Neural cell (in vitro differentiated cells): Measurements from ENCODE around the gene RAE1. TPM values are rescaled to one million over a fixed set of nuclear protein-coding genes. Genes with fewer than 3 reads are reported as not detected.

Experiments
- H2AFZ ChIP-seq: fragments of 200-600, 300-800 bp; sonication (generic), shearing (Covaris generic); 2 replicates; pipeline ENCODE4 v1.6.0; 2014; ENCODE audit warnings: low read depth, mild to moderate bottlenecking, antibody characterized with exemption, low read length, moderate library complexity
- H3F3A ChIP-seq: fragments of 200-600 bp; shearing (Covaris generic); 2 replicates; pipeline ENCODE4 v1.6.1; 2016; ENCODE audit warnings: mild to moderate bottlenecking, moderate library complexity, mixed read lengths, antibody characterized with exemption, low read length; ENCODE audit not compliant: insufficient read depth, poor library complexity, severe bottlenecking
- H3K27ac ChIP-seq: fragments of 200-600, 300-800 bp; sonication (generic), shearing (Covaris generic); 2 replicates; pipeline ENCODE4 v1.5.1; 2014; ENCODE audit warnings: mild to moderate bottlenecking, low read length, moderate library complexity
- H3K27me3 ChIP-seq: fragments of 300-800, 200-600 bp; sonication (generic), shearing (Covaris generic); 2 replicates; pipeline ENCODE4 v1.6.0; 2014; ENCODE audit warnings: mild to moderate bottlenecking, low read depth, low read length, moderate library complexity; ENCODE audit not compliant: insufficient read depth
- H3K36me3 ChIP-seq: fragments of 300-800, 200-600 bp; sonication (generic), shearing (Covaris generic); 2 replicates; pipeline ENCODE4 v1.5.1; 2014; ENCODE audit warnings: mild to moderate bottlenecking, antibody characterized with exemption, low read length, moderate library complexity; ENCODE audit not compliant: insufficient read depth
- H3K4me2 ChIP-seq: fragments of 300-800, 200-600 bp; sonication (generic), shearing (Covaris generic); 2 replicates; pipeline ENCODE4 v1.6.0; 2014; ENCODE audit warnings: mild to moderate bottlenecking, low read length
- H3K4me3 ChIP-seq: fragments of 300-800, 200-600 bp; sonication (generic), shearing (Covaris generic); 2 replicates; pipeline ENCODE4 v1.5.1; 2014; ENCODE audit warnings: mild to moderate bottlenecking, low read length, moderate library complexity
- H3K79me2 ChIP-seq: fragments of 200-600 bp; shearing (Covaris generic); replicated peaks from 2 replicates; pipeline ENCODE4 v1.6.0; 2014; ENCODE audit warnings: mild to moderate bottlenecking, low read length, moderate library complexity; ENCODE audit not compliant: insufficient read depth
- H3K9ac ChIP-seq: fragments of 300-800, 200-600 bp; sonication (generic), shearing (Covaris generic); 2 replicates; pipeline ENCODE4 v1.6.1; 2016; ENCODE audit warnings: mild to moderate bottlenecking, low read length, mixed read lengths
- H3K9me2 ChIP-seq: fragments of 200-600 bp; shearing (Covaris generic); 2 replicates; pipeline ENCODE4 v1.6.1; 2016; ENCODE audit warnings: mild to moderate bottlenecking, low read length, mixed read lengths; ENCODE audit not compliant: insufficient read depth
- H3K9me3 ChIP-seq: fragments of 200-600, 300-800 bp; sonication (generic), shearing (Covaris generic); 2 replicates; pipeline ENCODE4 v1.6.1; 2016; ENCODE audit warnings: mild to moderate bottlenecking, mixed run types, low read length, moderate library complexity, mixed read lengths
- H4K20me1 ChIP-seq: fragments of 200-600 bp; shearing (Covaris generic); 2 replicates; pipeline ENCODE4 v1.6.1; 2016; ENCODE audit warnings: mild to moderate bottlenecking, mixed run types; ENCODE audit not compliant: insufficient read depth
- EP300 ChIP-seq: fragments of 450-650 bp; conservative IDR thresholded peaks from 2 replicates; pipeline ENCODE4 v1.6.1; 2014; ENCODE audit warnings: antibody characterized with exemption, mild to moderate bottlenecking, moderate library complexity; ENCODE audit not compliant: poor library complexity, severe bottlenecking
- EZH2 ChIP-seq: fragments of 200-600, 300-800 bp; shearing (Covaris generic), sonication (generic); IDR thresholded peaks from 2 replicates; pipeline ENCODE4 v1.6.1; 2014; ENCODE audit warnings: antibody characterized with exemption, low read length, borderline replicate concordance, mild to moderate bottlenecking; ENCODE audit not compliant: insufficient read depth, poor library complexity, severe bottlenecking
- MXI1 ChIP-seq: fragments of 450-650 bp; conservative IDR thresholded peaks from 2 replicates; pipeline ENCODE4 v1.6.1; 2014; ENCODE audit warnings: antibody characterized with exemption, mild to moderate bottlenecking; ENCODE audit not compliant: poor library complexity, severe bottlenecking
- POLR2AphosphoS5 ChIP-seq: IDR thresholded peaks from 2 replicates; pipeline ENCODE4 v1.6.1; 2012
- RAD21 ChIP-seq: fragments of 450-650 bp; conservative IDR thresholded peaks from 2 replicates; pipeline ENCODE4 v1.6.1; 2014; ENCODE audit warnings: antibody characterized with exemption, mild to moderate bottlenecking, moderate library complexity
- REST ChIP-seq: IDR thresholded peaks from 2 replicates; pipeline ENCODE4 v1.6.1; 2012; ENCODE audit warnings: borderline replicate concordance
- SMC3 ChIP-seq: fragments of 450-650 bp; conservative IDR thresholded peaks from 2 replicates; pipeline ENCODE4 v1.6.1; 2014; ENCODE audit warnings: antibody characterized with exemption, mild to moderate bottlenecking, moderate library complexity; ENCODE audit not compliant: poor library complexity
- TAF1 ChIP-seq: IDR thresholded peaks from 2 replicates; pipeline ENCODE4 v1.6.1; 2012; ENCODE audit warnings: low read depth
- polyA plus RNA-seq: library from polyadenylated mRNA; depleted of rRNA; stranded (reverse); fragments of >200 nt; gene quantifications from 2 replicates; pipeline ENCODE4 v1.2.3, GENCODE V29; 2014
- TF ChIP-seq, protein P1 (sequence below): fragments of 450-650 bp; IDR thresholded peaks from 2 replicates; pipeline ENCODE4 v1.5.1; 2014; ENCODE audit warnings: antibody characterized with exemption, mild to moderate bottlenecking, moderate library complexity; ENCODE audit not compliant: poor library complexity, severe bottlenecking

The RAE1 gene
- polyA plus RNA-seq, 1 donor from 2014 or later = 134 TPM

DNA sequence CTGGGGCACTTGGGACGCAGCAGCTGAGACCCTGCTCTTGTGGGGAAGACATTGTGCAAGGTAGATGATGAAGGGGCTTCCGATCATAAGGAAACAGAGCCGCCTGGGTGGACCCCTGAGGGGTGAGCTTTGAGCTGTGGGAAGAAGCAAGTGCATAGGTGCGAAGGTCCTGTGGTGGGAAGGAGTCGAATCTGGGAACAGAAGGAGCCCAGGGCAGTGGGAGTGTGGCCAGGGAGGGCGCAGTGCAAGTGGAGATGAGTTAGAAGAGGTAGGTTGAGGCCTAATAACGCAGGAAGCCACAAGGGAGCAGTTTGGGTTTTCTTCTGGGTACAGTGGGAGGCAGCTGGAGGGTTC is 50.5 kb downstream of the RAE1 start:
- Histone ChIP-seq H3K9me3 (no peaks in the 10 kb centered on the region), H3K36me3 (no peaks in the 10 kb centered on the region), H3K27ac (no peak overlapping the region), H3F3A (no peaks in the 10 kb centered on the region), H3K4me3 (no peak overlapping the region), H4K20me1 (no peaks in the 10 kb centered on the region), H3K79me2 (no peaks in the 10 kb centered on the region), H3K27me3 (no peaks in the 10 kb centered on the region), H3K9me2 (no peaks in the 10 kb centered on the region), H3K4me2 (no peak overlapping the region), H2AFZ (no peak overlapping the region), H3K9ac (no peak overlapping the region)
- TF ChIP-seq EP300 = no peak
- TF ChIP-seq MXI1 = no peak
- TF ChIP-seq TAF1 = no peak
- no peak for TF ChIP-seq REST
- TF ChIP-seq EZH2 = no peak
- no peak for TF ChIP-seq POLR2AphosphoS5
- TF ChIP-seq, protein P1, sequence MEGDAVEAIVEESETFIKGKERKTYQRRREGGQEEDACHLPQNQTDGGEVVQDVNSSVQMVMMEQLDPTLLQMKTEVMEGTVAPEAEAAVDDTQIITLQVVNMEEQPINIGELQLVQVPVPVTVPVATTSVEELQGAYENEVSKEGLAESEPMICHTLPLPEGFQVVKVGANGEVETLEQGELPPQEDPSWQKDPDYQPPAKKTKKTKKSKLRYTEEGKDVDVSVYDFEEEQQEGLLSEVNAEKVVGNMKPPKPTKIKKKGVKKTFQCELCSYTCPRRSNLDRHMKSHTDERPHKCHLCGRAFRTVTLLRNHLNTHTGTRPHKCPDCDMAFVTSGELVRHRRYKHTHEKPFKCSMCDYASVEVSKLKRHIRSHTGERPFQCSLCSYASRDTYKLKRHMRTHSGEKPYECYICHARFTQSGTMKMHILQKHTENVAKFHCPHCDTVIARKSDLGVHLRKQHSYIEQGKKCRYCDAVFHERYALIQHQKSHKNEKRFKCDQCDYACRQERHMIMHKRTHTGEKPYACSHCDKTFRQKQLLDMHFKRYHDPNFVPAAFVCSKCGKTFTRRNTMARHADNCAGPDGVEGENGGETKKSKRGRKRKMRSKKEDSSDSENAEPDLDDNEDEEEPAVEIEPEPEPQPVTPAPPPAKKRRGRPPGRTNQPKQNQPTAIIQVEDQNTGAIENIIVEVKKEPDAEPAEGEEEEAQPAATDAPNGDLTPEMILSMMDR = no peak
- TF ChIP-seq SMC3 = no peak
- no peak for TF ChIP-seq RAD21

- H3K4me2 ChIP-seq = no peak overlapping the region
- TF ChIP-seq REST (no peak), POLR2AphosphoS5 (no peak), SMC3 (no peak), EZH2 (no peak), RAD21 (no peak), TAF1 (no peak), MXI1 (no peak), EP300 (no peak)
- TF ChIP-seq, protein P1 = no peak
- no peaks in the 10 kb centered on the region for H3F3A ChIP-seq
- no peak overlapping the region for H3K9ac ChIP-seq
- no peaks in the 10 kb centered on the region for H4K20me1 ChIP-seq
- no peaks in the 10 kb centered on the region for H3K36me3 ChIP-seq
- no peak overlapping the region for H3K4me3 ChIP-seq
- no peaks in the 10 kb centered on the region for H3K9me2 ChIP-seq
- H3K9me3 ChIP-seq = no peaks in the 10 kb centered on the region
- H3K27ac ChIP-seq = no peak overlapping the region
- H3K27me3 ChIP-seq = no peaks in the 10 kb centered on the region
- no peaks in the 10 kb centered on the region for H3K79me2 ChIP-seq
- no peak overlapping the region for H2AFZ ChIP-seq
Measured at GRCh38 chr20:57402206-57403125, 51.4 kb downstream of the RAE1 start.
